KBM-7 (cell line): ENCODE data around the gene CCDC148.
"Not testable (repeated sequence)": the region's sequence is repeated elsewhere in the genome, so short reads cannot be mapped to it uniquely, and the experiment has no call there.

Source experiments
- DNase-seq: peaks from one replicate; pipeline ENCODE4 v3.0.0-alpha.2; 2015
- in situ Hi-C: fragments of 300-500 bp; cut with MboI; formaldehyde crosslinking; loops from 2 replicates; pipeline ENCODE4 v1.14.3; 2020; ENCODE audit warnings: low sequenced_read_pairs, low pct_unique_long_range_greater_than_20kb, mixed read lengths

The CCDC148 gene

GRCh38 chr2:158486150-158486969, 29.8 kb upstream of the CCDC148 start:
- in situ Hi-C loops, result no loop called here
- DNase-seq, result no peak

GRCh38 chr2:158484892-158485556, 28.5 kb upstream of the CCDC148 start:
- in situ Hi-C loops, result no loop called here
- no peak for DNase-seq

- in situ Hi-C loops, result no loop called here
- DNase-seq, result no peak
Observed at GRCh38 chr2:158482594-158482993, 26.0 kb upstream of the CCDC148 start.

GRCh38 chr2:158481116-158481515, 24.6 kb upstream of the CCDC148 start:
- in situ Hi-C loops, result no loop called here
- DNase-seq, result no peak

- DNase-seq, result no peak
- in situ Hi-C loops, result no loop called here
Observed at GRCh38 chr2:158478816-158479215, 22.3 kb upstream of the CCDC148 start.

GRCh38 chr2:158478237-158478636, 21.7 kb upstream of the CCDC148 start:
- in situ Hi-C loops, result no loop called here
- DNase-seq, result no peak

GRCh38 chr2:158477202-158477601, 20.6 kb upstream of the CCDC148 start:
- in situ Hi-C loops, result no loop called here
- peak; percentile 18 for DNase-seq

- in situ Hi-C loops, result loop anchor here (25.0 kb wide), 1 partner anchor 437 kb away; no protein-coding TSS in a partner anchor
- not testable (repeated sequence) for DNase-seq
Observed at GRCh38 chr2:158474526-158475011, 18.0 kb upstream of the CCDC148 start.

GRCh38 chr2:158473719-158474392, 17.3 kb upstream of the CCDC148 start:
- no peak for DNase-seq
- in situ Hi-C loops, result loop anchor here (25.0 kb wide), 1 partner anchor 437 kb away; no protein-coding TSS in a partner anchor

GRCh38 chr2:158473300-158473699, 16.7 kb upstream of the CCDC148 start:
- in situ Hi-C loops, result loop anchor here (25.0 kb wide), 1 partner anchor 436 kb away; no protein-coding TSS in a partner anchor
- DNase-seq, result not testable (repeated sequence)

GRCh38 chr2:158472829-158473228, 16.3 kb upstream of the CCDC148 start:
- in situ Hi-C loops, result loop anchor here (25.0 kb wide), 1 partner anchor 436 kb away; no protein-coding TSS in a partner anchor
- not testable (repeated sequence) for DNase-seq

GRCh38 chr2:158467248-158467647, 10.7 kb upstream of the CCDC148 start:
- DNase-seq, result no peak
- in situ Hi-C loops, result loop anchor here (25.0 kb wide), 1 partner anchor 430 kb away; no protein-coding TSS in a partner anchor

- in situ Hi-C loops, result loop anchor here (25.0 kb wide), 1 partner anchor 427 kb away; no protein-coding TSS in a partner anchor
- no peak for DNase-seq
Observed at GRCh38 chr2:158464426-158465281, 8.1 kb upstream of the CCDC148 start.

GRCh38 chr2:158463496-158464095, 7.0 kb upstream of the CCDC148 start:
- in situ Hi-C loops, result loop anchor here (25.0 kb wide), 1 partner anchor 426 kb away; no protein-coding TSS in a partner anchor
- no peak for DNase-seq

- DNase-seq, result peak; percentile 36
- in situ Hi-C loops, result loop anchor here (25.0 kb wide), 1 partner anchor 423 kb away; no protein-coding TSS in a partner anchor
Observed at GRCh38 chr2:158460632-158461297, 4.2 kb upstream of the CCDC148 start.

GRCh38 chr2:158459161-158460003, 2.8 kb upstream of the CCDC148 start:
- DNase-seq, result peak; percentile 45
- in situ Hi-C loops, result loop anchor here (25.0 kb wide), 1 partner anchor 422 kb away; no protein-coding TSS in a partner anchor

- in situ Hi-C loops, result loop anchor here (25.0 kb wide), 1 partner anchor 421 kb away; no protein-coding TSS in a partner anchor
- DNase-seq, result no peak
Observed at GRCh38 chr2:158458617-158458920, 2.0 kb upstream of the CCDC148 start.
